ENCODE measurements around the gene GUCA2B.

Gene GUCA2B

GRCh38 chr1:42154685-42155084 is 1.5 kb downstream of the GUCA2B start:
- Histone ChIP-seq H3K4me3 (ENCODE audit: low read depth, low read length) (no peak overlapping the region), H3K9ac (ENCODE audit: low read length) (no peak overlapping the region), H3K27me3 (ENCODE audit: control insufficient read depth, insufficient read depth, low read length) (peaks cover 6% of the 10 kb centered on the region; the same call in 1 of the 2 replicates), H3K4me1 (ENCODE audit: control insufficient read depth, insufficient read depth, low read length) (no peaks in the 10 kb centered on the region), H3K36me3 (ENCODE audit: control insufficient read depth, insufficient read depth, low read length) (no peaks in the 10 kb centered on the region), H3K27ac (ENCODE audit: low read depth, low read length) (no peak overlapping the region), H3K9me3 (ENCODE audit: control insufficient read depth, insufficient read depth, low read depth, low read length) (no peaks in the 10 kb centered on the region)

- no peak overlapping the region for H3K4me3 ChIP-seq (ENCODE audit: low read depth, low read length)
- H3K27me3 ChIP-seq (ENCODE audit: control insufficient read depth, insufficient read depth, low read length): peaks cover 5% of the 10 kb centered on the region; the same call in 1 of the 2 replicates
- H3K9me3 ChIP-seq (ENCODE audit: control insufficient read depth, insufficient read depth, low read depth, low read length): no peaks in the 10 kb centered on the region
- no peak overlapping the region for H3K9ac ChIP-seq (ENCODE audit: low read length)
- H3K27ac ChIP-seq (ENCODE audit: low read depth, low read length): no peak overlapping the region
- no peaks in the 10 kb centered on the region for H3K36me3 ChIP-seq (ENCODE audit: control insufficient read depth, insufficient read depth, low read length)
- H3K4me1 ChIP-seq (ENCODE audit: control insufficient read depth, insufficient read depth, low read length): no peaks in the 10 kb centered on the region
These were observed 2.2 kb downstream of the GUCA2B start for GRCh38 chr1:42155362-42155761.

GRCh38 chr1:42157667-42158066 is 4.5 kb downstream of the GUCA2B start:
- Histone ChIP-seq H3K36me3 (ENCODE audit: control insufficient read depth, insufficient read depth, low read length) (no peaks in the 10 kb centered on the region), H3K4me1 (ENCODE audit: control insufficient read depth, insufficient read depth, low read length) (no peaks in the 10 kb centered on the region), H3K9ac (ENCODE audit: low read length) (no peak overlapping the region), H3K27ac (ENCODE audit: low read depth, low read length) (no peak overlapping the region), H3K27me3 (ENCODE audit: control insufficient read depth, insufficient read depth, low read length) (no peaks in the 10 kb centered on the region), H3K4me3 (ENCODE audit: low read depth, low read length) (no peak overlapping the region), H3K9me3 (ENCODE audit: control insufficient read depth, insufficient read depth, low read depth, low read length) (no peaks in the 10 kb centered on the region)

- H3K9me3 ChIP-seq (ENCODE audit: control insufficient read depth, insufficient read depth, low read depth, low read length): no peaks in the 10 kb centered on the region
- H3K4me3 ChIP-seq (ENCODE audit: low read depth, low read length): no peak overlapping the region
- H3K36me3 ChIP-seq (ENCODE audit: control insufficient read depth, insufficient read depth, low read length): no peaks in the 10 kb centered on the region
- no peak overlapping the region for H3K9ac ChIP-seq (ENCODE audit: low read length)
- H3K27ac ChIP-seq (ENCODE audit: low read depth, low read length): no peak overlapping the region
- no peaks in the 10 kb centered on the region for H3K4me1 ChIP-seq (ENCODE audit: control insufficient read depth, insufficient read depth, low read length)
- H3K27me3 ChIP-seq (ENCODE audit: control insufficient read depth, insufficient read depth, low read length): no peaks in the 10 kb centered on the region
These were observed 5.0 kb downstream of the GUCA2B start for GRCh38 chr1:42158189-42158588.

- Histone ChIP-seq H3K4me1 (ENCODE audit: control insufficient read depth, insufficient read depth, low read length) (peaks cover 13% of the 10 kb centered on the region), H3K36me3 (ENCODE audit: control insufficient read depth, insufficient read depth, low read length) (no peaks in the 10 kb centered on the region), H3K27me3 (ENCODE audit: control insufficient read depth, insufficient read depth, low read length) (no peaks in the 10 kb centered on the region), H3K9ac (ENCODE audit: low read length) (no peak overlapping the region), H3K9me3 (ENCODE audit: control insufficient read depth, insufficient read depth, low read depth, low read length) (no peaks in the 10 kb centered on the region), H3K27ac (ENCODE audit: low read depth, low read length) (no peak overlapping the region), H3K4me3 (ENCODE audit: low read depth, low read length) (no peak overlapping the region)
These were observed 9.0 kb downstream of the GUCA2B start for GRCh38 chr1:42162181-42162580.

- Histone ChIP-seq H3K9ac (ENCODE audit: low read length) (no peak overlapping the region), H3K27me3 (ENCODE audit: control insufficient read depth, insufficient read depth, low read length) (no peaks in the 10 kb centered on the region), H3K36me3 (ENCODE audit: control insufficient read depth, insufficient read depth, low read length) (no peaks in the 10 kb centered on the region), H3K27ac (ENCODE audit: low read depth, low read length) (no peak overlapping the region), H3K4me1 (ENCODE audit: control insufficient read depth, insufficient read depth, low read length) (peaks cover 17% of the 10 kb centered on the region), H3K9me3 (ENCODE audit: control insufficient read depth, insufficient read depth, low read depth, low read length) (no peaks in the 10 kb centered on the region), H3K4me3 (ENCODE audit: low read depth, low read length) (no peak overlapping the region)
These were observed 9.9 kb downstream of the GUCA2B start for GRCh38 chr1:42163114-42163513.

- Histone ChIP-seq H3K27ac (ENCODE audit: low read depth, low read length) (no peak overlapping the region), H3K4me3 (ENCODE audit: low read depth, low read length) (no peak overlapping the region), H3K9me3 (ENCODE audit: control insufficient read depth, insufficient read depth, low read depth, low read length) (no peaks in the 10 kb centered on the region), H3K27me3 (ENCODE audit: control insufficient read depth, insufficient read depth, low read length) (no peaks in the 10 kb centered on the region), H3K36me3 (ENCODE audit: control insufficient read depth, insufficient read depth, low read length) (no peaks in the 10 kb centered on the region), H3K9ac (ENCODE audit: low read length) (no peak overlapping the region), H3K4me1 (ENCODE audit: control insufficient read depth, insufficient read depth, low read length) (peaks cover 21% of the 10 kb centered on the region)
These were observed 10.6 kb downstream of the GUCA2B start for GRCh38 chr1:42163536-42164503.

GRCh38 chr1:42164551-42165420 is 11.6 kb downstream of the GUCA2B start, which contains the start of gene GUCA2A:
TSS of gene GUCA2A (minus strand) at chr1:42164745. CDS start at chr1:42164712, 33 bp downstream.
- no peaks in the 10 kb centered on the region for H3K36me3 ChIP-seq (ENCODE audit: control insufficient read depth, insufficient read depth, low read length)
- H3K9me3 ChIP-seq (ENCODE audit: control insufficient read depth, insufficient read depth, low read depth, low read length): no peaks in the 10 kb centered on the region
- H3K9ac ChIP-seq (ENCODE audit: low read length): no peak within 1 kb of the TSS
- no peaks in the 10 kb centered on the region for H3K27me3 ChIP-seq (ENCODE audit: control insufficient read depth, insufficient read depth, low read length)
- peaks cover 21% of the 10 kb centered on the region for H3K4me1 ChIP-seq (ENCODE audit: control insufficient read depth, insufficient read depth, low read length)
- no peak within 1 kb of the TSS for H3K27ac ChIP-seq (ENCODE audit: low read depth, low read length)
- H3K4me3 ChIP-seq (ENCODE audit: low read depth, low read length): peak within 1 kb of the TSS; percentile 26; the same call in 1 of the 2 replicates

GRCh38 chr1:42165511-42166210 is 12.5 kb downstream of the GUCA2B start:
- no peaks in the 10 kb centered on the region for H3K9me3 ChIP-seq (ENCODE audit: control insufficient read depth, insufficient read depth, low read depth, low read length)
- H3K36me3 ChIP-seq (ENCODE audit: control insufficient read depth, insufficient read depth, low read length): no peaks in the 10 kb centered on the region
- H3K4me1 ChIP-seq (ENCODE audit: control insufficient read depth, insufficient read depth, low read length): peaks cover 21% of the 10 kb centered on the region
- no peak overlapping the region for H3K27ac ChIP-seq (ENCODE audit: low read depth, low read length)
- no peaks in the 10 kb centered on the region for H3K27me3 ChIP-seq (ENCODE audit: control insufficient read depth, insufficient read depth, low read length)
- peak overlapping the region; percentile 26; the same call in 1 of the 2 replicates for H3K4me3 ChIP-seq (ENCODE audit: low read depth, low read length)
- no peak overlapping the region for H3K9ac ChIP-seq (ENCODE audit: low read length)

- no peaks in the 10 kb centered on the region for H3K9me3 ChIP-seq (ENCODE audit: control insufficient read depth, insufficient read depth, low read depth, low read length)
- no peaks in the 10 kb centered on the region for H3K36me3 ChIP-seq (ENCODE audit: control insufficient read depth, insufficient read depth, low read length)
- H3K27ac ChIP-seq (ENCODE audit: low read depth, low read length): no peak overlapping the region
- H3K4me1 ChIP-seq (ENCODE audit: control insufficient read depth, insufficient read depth, low read length): peaks cover 25% of the 10 kb centered on the region
- H3K4me3 ChIP-seq (ENCODE audit: low read depth, low read length): peak overlapping the region; percentile 16; the same call in 1 of the 2 replicates
- no peak overlapping the region for H3K9ac ChIP-seq (ENCODE audit: low read length)
- H3K27me3 ChIP-seq (ENCODE audit: control insufficient read depth, insufficient read depth, low read length): no peaks in the 10 kb centered on the region
These were observed 14.6 kb downstream of the GUCA2B start for GRCh38 chr1:42167611-42168390.
